HEK293 (cell line): ENCODE results near the gene GLMP.

Experiments used
- AEBP2 ChIP-seq: fragments of 450-650 bp; formaldehyde crosslinking; IDR thresholded peaks from 2 replicates; pipeline ENCODE4 v1.5.1; 2016; ENCODE audit warnings: missing biosample characterization, missing genetic modification characterization, borderline replicate concordance
- GLI2 ChIP-seq: fragments of 450-650 bp; formaldehyde crosslinking; IDR thresholded peaks from 2 replicates; pipeline ENCODE4; 2017; ENCODE audit warnings: missing biosample characterization, missing genetic modification characterization, low read depth, borderline replicate concordance
- HIC1 ChIP-seq: fragments of 450-650 bp; formaldehyde crosslinking; IDR thresholded peaks from 2 replicates; pipeline ENCODE4 v1.5.1; 2016; ENCODE audit warnings: missing biosample characterization, missing genetic modification characterization
- HOXD13 ChIP-seq: sonication (generic); formaldehyde crosslinking; IDR thresholded peaks from 2 replicates; pipeline ENCODE4 v1.8.0; 2022; ENCODE audit warnings: missing genetic modification reagents, borderline replicate concordance
- KLF8 ChIP-seq: fragments of 450-650 bp; formaldehyde crosslinking; IDR thresholded peaks from 2 replicates; pipeline ENCODE4 v1.5.1; 2016; ENCODE audit warnings: missing biosample characterization, missing genetic modification characterization
- MYNN ChIP-seq: fragments of 450-650 bp; formaldehyde crosslinking; IDR thresholded peaks from 2 replicates; pipeline ENCODE4 v1.5.1; 2016; ENCODE audit warnings: missing biosample characterization, missing genetic modification characterization, borderline replicate concordance
- MZF1 ChIP-seq: fragments of 450-650 bp; formaldehyde crosslinking; IDR thresholded peaks from 2 replicates; pipeline ENCODE4 v1.5.1; 2017; ENCODE audit warnings: missing biosample characterization, missing genetic modification characterization, borderline replicate concordance
- OSR2 ChIP-seq: fragments of 450-650 bp; formaldehyde crosslinking; IDR thresholded peaks from 2 replicates; pipeline ENCODE4 v1.5.1; 2016; ENCODE audit warnings: missing biosample characterization, missing genetic modification characterization
- PRDM10 ChIP-seq: fragments of 450-650 bp; formaldehyde crosslinking; IDR thresholded peaks from 2 replicates; pipeline ENCODE4 v1.5.1; 2016; ENCODE audit warnings: missing biosample characterization, missing genetic modification characterization
- REST ChIP-seq: fragments of 450-650 bp; formaldehyde crosslinking; IDR thresholded peaks from 2 replicates; pipeline ENCODE4 v1.5.1; 2016; ENCODE audit warnings: missing biosample characterization, missing genetic modification characterization
- SP7 ChIP-seq: fragments of 450-650 bp; formaldehyde crosslinking; IDR thresholded peaks from 2 replicates; pipeline ENCODE4 v1.5.1; 2016; ENCODE audit warnings: missing biosample characterization, missing genetic modification characterization
- ZBTB1 ChIP-seq: fragments of 450-650 bp; formaldehyde crosslinking; IDR thresholded peaks from 2 replicates; pipeline ENCODE4 v1.5.1; 2016; ENCODE audit warnings: missing biosample characterization, missing genetic modification characterization
- ZBTB20 ChIP-seq: fragments of 450-650 bp; formaldehyde crosslinking; IDR thresholded peaks from 2 replicates; pipeline ENCODE4 v1.5.1; 2016; ENCODE audit warnings: missing biosample characterization, missing genetic modification characterization
- ZBTB48 ChIP-seq: fragments of 450-650 bp; formaldehyde crosslinking; IDR thresholded peaks from 2 replicates; pipeline ENCODE4 v1.5.1; 2016; ENCODE audit warnings: missing biosample characterization, missing genetic modification characterization
- ZNF10 ChIP-seq: fragments of 450-650 bp; formaldehyde crosslinking; IDR thresholded peaks from 2 replicates; pipeline ENCODE4 v1.5.1; 2017; ENCODE audit warnings: missing biosample characterization, missing genetic modification characterization
- ZNF121 ChIP-seq: fragments of 450-650 bp; formaldehyde crosslinking; IDR thresholded peaks from 2 replicates; pipeline ENCODE4 v1.5.1; 2016; ENCODE audit warnings: missing biosample characterization, missing genetic modification characterization
- ZNF16 ChIP-seq: fragments of 450-650 bp; formaldehyde crosslinking; IDR thresholded peaks from 2 replicates; pipeline ENCODE4 v1.5.1; 2016; ENCODE audit warnings: low read depth, missing biosample characterization, missing genetic modification characterization
- ZNF169 ChIP-seq: fragments of 450-650 bp; formaldehyde crosslinking; IDR thresholded peaks from 2 replicates; pipeline ENCODE4 v1.5.1; 2016; ENCODE audit warnings: missing biosample characterization, missing genetic modification characterization
- ZNF292 ChIP-seq: fragments of 450-650 bp; formaldehyde crosslinking; IDR thresholded peaks from 2 replicates; pipeline ENCODE4 v1.5.1; 2016; ENCODE audit warnings: low read depth, missing biosample characterization, missing genetic modification characterization, borderline replicate concordance
- ZNF362 ChIP-seq: fragments of 450-650 bp; formaldehyde crosslinking; IDR thresholded peaks from 2 replicates; pipeline ENCODE4 v1.5.1; 2016; ENCODE audit warnings: missing biosample characterization, missing genetic modification characterization
- ZNF423 ChIP-seq: fragments of 450-650 bp; formaldehyde crosslinking; IDR thresholded peaks from 2 replicates; pipeline ENCODE4 v1.5.1; 2016; ENCODE audit warnings: missing biosample characterization, missing genetic modification characterization
- ZNF426 ChIP-seq: fragments of 450-650 bp; formaldehyde crosslinking; IDR thresholded peaks from 2 replicates; pipeline ENCODE4 v1.5.1; 2017; ENCODE audit warnings: missing biosample characterization, missing genetic modification characterization, mild to moderate bottlenecking, inconsistent platforms, moderate library complexity
- ZNF514 ChIP-seq: fragments of 450-650 bp; formaldehyde crosslinking; IDR thresholded peaks from 2 replicates; pipeline ENCODE4 v1.5.1; 2016; ENCODE audit warnings: missing biosample characterization, missing genetic modification characterization
- ZNF521 ChIP-seq: fragments of 450-650 bp; formaldehyde crosslinking; IDR thresholded peaks from 2 replicates; pipeline ENCODE4 v1.5.1; 2017; ENCODE audit warnings: missing biosample characterization, mild to moderate bottlenecking, missing genetic modification characterization
- ZNF571 ChIP-seq: fragments of 450-650 bp; formaldehyde crosslinking; IDR thresholded peaks from 2 replicates; pipeline ENCODE4 v1.5.0; 2017; ENCODE audit warnings: missing biosample characterization, missing genetic modification characterization
- ZSCAN18 ChIP-seq: fragments of 450-650 bp; formaldehyde crosslinking; IDR thresholded peaks from 2 replicates; pipeline ENCODE4 v1.5.1; 2016; ENCODE audit warnings: missing biosample characterization, missing genetic modification characterization

Gene GLMP

GRCh38 chr1:156282479-156283222 is 12.8 kb downstream of the GLMP start, which contains the start of gene SMG5 (continued):
- no peak for TF ChIP-seq GLI2 (tag by site-specific recombination)
- 0 out of 2 replicates have a peak, but pooled peaks have one; percentile 37 for TF ChIP-seq OSR2 (tag by site-specific recombination)
- TF ChIP-seq ZNF362 = 0 out of 2 replicates have a peak, but pooled peaks have one; percentile 47
- TF ChIP-seq ZNF10 (tag by site-specific recombination) = peak; percentile 83
- no peak for TF ChIP-seq MYNN (tag by site-specific recombination)
- TF ChIP-seq ZNF292 (tag by site-specific recombination) = no peak
- TF ChIP-seq ZBTB48 (tag by site-specific recombination) = peak; percentile 97
- TF ChIP-seq PRDM10 (tag by site-specific recombination) = peak; percentile 68
- no peak for TF ChIP-seq MZF1 (tag by site-specific recombination)
- TF ChIP-seq HOXD13 = no peak
- TF ChIP-seq ZNF121 (tag by site-specific recombination) = no peak
- no peak for TF ChIP-seq ZNF16 (tag by site-specific recombination)
- peak; percentile 93 for TF ChIP-seq SP7
- TF ChIP-seq ZNF426 (tag by site-specific recombination) = no peak
- no peak for TF ChIP-seq ZNF423 (tag by site-specific recombination)
- no peak for TF ChIP-seq ZNF514
- peak; percentile 32; the same call in 1 of the 2 replicates for TF ChIP-seq ZSCAN18 (tag by site-specific recombination)
- TF ChIP-seq ZBTB1 (tag by site-specific recombination) = no peak
- TF ChIP-seq ZNF169 = no peak; the same call in 1 of the 2 replicates
- peak; percentile 38; the same call in 1 of the 2 replicates for TF ChIP-seq REST (tag by site-specific recombination)
- TF ChIP-seq ZNF521 (tag by site-specific recombination) = no peak
- 0 out of 2 replicates have a peak, but pooled peaks have one; percentile 34 for TF ChIP-seq HIC1
- peak; percentile 70; the same call in 1 of the 2 replicates for TF ChIP-seq ZBTB20 (tag by site-specific recombination)
- no peak for TF ChIP-seq AEBP2
- no peak for TF ChIP-seq ZNF571 (tag by site-specific recombination)
- peak; percentile 91 for TF ChIP-seq KLF8 (tag by site-specific recombination)
